B cell (primary cell): Measurements from ENCODE around the gene IFI27L2.

Experiments used
- EZH2 ChIP-seq: IDR thresholded peaks from 2 replicates; pipeline ENCODE4 v1.6.1; 2012; ENCODE audit warnings: borderline replicate concordance, low read depth, mild to moderate bottlenecking, moderate library complexity, low read length; ENCODE audit not compliant: insufficient read depth, poor library complexity, severe bottlenecking
- TF ChIP-seq, protein P1 (sequence below): fragments of 200-600 bp; IDR thresholded peaks from one replicate; pipeline ENCODE4 v1.8.0; 2022; ENCODE audit warnings: antibody characterized with exemption, mild to moderate bottlenecking

- TF ChIP-seq, protein P1, sequence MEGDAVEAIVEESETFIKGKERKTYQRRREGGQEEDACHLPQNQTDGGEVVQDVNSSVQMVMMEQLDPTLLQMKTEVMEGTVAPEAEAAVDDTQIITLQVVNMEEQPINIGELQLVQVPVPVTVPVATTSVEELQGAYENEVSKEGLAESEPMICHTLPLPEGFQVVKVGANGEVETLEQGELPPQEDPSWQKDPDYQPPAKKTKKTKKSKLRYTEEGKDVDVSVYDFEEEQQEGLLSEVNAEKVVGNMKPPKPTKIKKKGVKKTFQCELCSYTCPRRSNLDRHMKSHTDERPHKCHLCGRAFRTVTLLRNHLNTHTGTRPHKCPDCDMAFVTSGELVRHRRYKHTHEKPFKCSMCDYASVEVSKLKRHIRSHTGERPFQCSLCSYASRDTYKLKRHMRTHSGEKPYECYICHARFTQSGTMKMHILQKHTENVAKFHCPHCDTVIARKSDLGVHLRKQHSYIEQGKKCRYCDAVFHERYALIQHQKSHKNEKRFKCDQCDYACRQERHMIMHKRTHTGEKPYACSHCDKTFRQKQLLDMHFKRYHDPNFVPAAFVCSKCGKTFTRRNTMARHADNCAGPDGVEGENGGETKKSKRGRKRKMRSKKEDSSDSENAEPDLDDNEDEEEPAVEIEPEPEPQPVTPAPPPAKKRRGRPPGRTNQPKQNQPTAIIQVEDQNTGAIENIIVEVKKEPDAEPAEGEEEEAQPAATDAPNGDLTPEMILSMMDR = no peak
- no peak for TF ChIP-seq EZH2
Observed at GRCh38 chr14:94174604-94175010, 45.2 kb upstream of the IFI27L2 start.
